ENCODE data around the gene RHD.
"Not testable (repeated sequence)": the region's sequence is repeated elsewhere in the genome, so short reads cannot be mapped to it uniquely, and the experiment has no call there.

RHD gene

GRCh38 chr1:25278358-25278757, 6.0 kb downstream of the RHD start:
- H3K9me3 Mint-ChIP-seq, result not testable (repeated sequence)

GRCh38 chr1:25278790-25279189, 6.5 kb downstream of the RHD start:
- not testable (repeated sequence) for H3K9me3 Mint-ChIP-seq; H3K4me3 Mint-ChIP-seq; DNase-seq (ENCODE audit: low spot score in 2 of 2); ATAC-seq; H3K27ac Mint-ChIP-seq; H3K4me1 Mint-ChIP-seq; H3K36me3 Mint-ChIP-seq

More at GRCh38 chr1:25278358-25278757, 6.0 kb downstream of the RHD start:
- H3K4me1 Mint-ChIP-seq; H3K4me3 Mint-ChIP-seq; H3K27ac Mint-ChIP-seq; ATAC-seq; H3K36me3 Mint-ChIP-seq; DNase-seq (ENCODE audit: low spot score in 2 of 2): not testable (repeated sequence)

- not testable (repeated sequence) for H3K36me3 Mint-ChIP-seq; H3K4me1 Mint-ChIP-seq; H3K9me3 Mint-ChIP-seq; H3K4me3 Mint-ChIP-seq; H3K27ac Mint-ChIP-seq; ATAC-seq; DNase-seq (ENCODE audit: low spot score in 2 of 2)
Measured at GRCh38 chr1:25279693-25280111, 7.4 kb downstream of the RHD start.

GRCh38 chr1:25285862-25286261, 13.6 kb downstream of the RHD start:
- H3K36me3 Mint-ChIP-seq; H3K9me3 Mint-ChIP-seq; H3K27ac Mint-ChIP-seq; ATAC-seq; DNase-seq (ENCODE audit: low spot score in 2 of 2); H3K4me1 Mint-ChIP-seq; H3K4me3 Mint-ChIP-seq: not testable (repeated sequence)

GRCh38 chr1:25287164-25287563, 14.9 kb downstream of the RHD start:
- not testable (repeated sequence) for H3K27ac Mint-ChIP-seq; H3K4me3 Mint-ChIP-seq; DNase-seq (ENCODE audit: low spot score in 2 of 2); H3K4me1 Mint-ChIP-seq; H3K36me3 Mint-ChIP-seq; H3K9me3 Mint-ChIP-seq
- ATAC-seq, result peak; percentile 65

DNA sequence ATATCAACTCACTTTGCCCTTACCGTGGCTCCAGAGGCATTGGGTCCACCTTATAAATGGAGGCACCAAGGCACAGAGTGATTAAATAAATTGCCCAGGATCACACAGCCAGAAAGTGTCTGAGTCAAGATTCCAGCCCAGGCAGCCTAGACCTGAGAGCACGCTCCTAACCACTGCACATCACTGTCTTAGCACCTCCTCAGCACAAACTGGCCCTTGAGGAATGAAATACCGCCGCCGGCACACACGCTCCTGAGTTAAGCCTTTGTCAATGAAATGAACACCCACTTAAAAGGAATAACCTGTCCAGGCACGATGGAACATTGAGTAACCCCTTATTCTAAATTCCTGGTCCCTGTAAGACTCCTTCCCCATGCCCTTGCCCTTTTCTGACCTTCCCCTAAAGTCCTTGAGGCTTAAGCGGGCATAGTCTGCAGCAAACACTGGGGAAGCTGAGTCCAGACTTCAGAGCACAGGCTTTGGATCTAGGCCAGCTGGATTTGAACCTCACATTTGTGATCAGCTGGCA, 16.3 kb downstream of the RHD start:
- H3K4me3 Mint-ChIP-seq; ATAC-seq; H3K4me1 Mint-ChIP-seq; H3K27ac Mint-ChIP-seq; H3K36me3 Mint-ChIP-seq; DNase-seq (ENCODE audit: low spot score in 2 of 2); H3K9me3 Mint-ChIP-seq: not testable (repeated sequence)

- H3K4me1 Mint-ChIP-seq; H3K27ac Mint-ChIP-seq; H3K4me3 Mint-ChIP-seq; H3K36me3 Mint-ChIP-seq; DNase-seq (ENCODE audit: low spot score in 2 of 2); H3K9me3 Mint-ChIP-seq: not testable (repeated sequence)
- peak; percentile 74 for ATAC-seq
Measured at GRCh38 chr1:25290043-25290442, 17.7 kb downstream of the RHD start.

DNA sequence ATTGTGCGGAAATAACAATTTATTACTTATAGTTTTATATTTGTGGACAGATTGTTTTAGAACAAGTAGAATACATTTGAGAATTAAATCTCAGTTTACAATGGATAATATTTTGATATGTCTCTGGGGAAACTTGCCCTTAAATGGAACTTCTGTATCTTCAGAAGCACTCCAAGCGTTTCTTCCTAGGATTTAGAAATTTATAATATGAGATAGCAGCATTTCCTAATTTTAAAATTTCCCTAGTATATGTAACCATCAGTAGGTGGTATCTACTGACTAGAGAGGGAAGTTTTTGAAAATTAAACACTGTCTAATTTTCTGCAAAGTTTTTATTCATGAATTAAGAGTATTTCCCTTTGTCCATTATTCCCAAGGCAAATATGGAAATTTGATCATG, 21.1 kb downstream of the RHD start:
- DNase-seq (ENCODE audit: low spot score in 2 of 2); H3K36me3 Mint-ChIP-seq; H3K9me3 Mint-ChIP-seq; H3K4me3 Mint-ChIP-seq; ATAC-seq; H3K4me1 Mint-ChIP-seq; H3K27ac Mint-ChIP-seq: not testable (repeated sequence)

- not testable (repeated sequence) for H3K36me3 Mint-ChIP-seq; ATAC-seq; H3K4me1 Mint-ChIP-seq; H3K4me3 Mint-ChIP-seq; H3K27ac Mint-ChIP-seq; H3K9me3 Mint-ChIP-seq; DNase-seq (ENCODE audit: low spot score in 2 of 2)
Measured at GRCh38 chr1:25294889-25295826, 22.8 kb downstream of the RHD start.

DNA sequence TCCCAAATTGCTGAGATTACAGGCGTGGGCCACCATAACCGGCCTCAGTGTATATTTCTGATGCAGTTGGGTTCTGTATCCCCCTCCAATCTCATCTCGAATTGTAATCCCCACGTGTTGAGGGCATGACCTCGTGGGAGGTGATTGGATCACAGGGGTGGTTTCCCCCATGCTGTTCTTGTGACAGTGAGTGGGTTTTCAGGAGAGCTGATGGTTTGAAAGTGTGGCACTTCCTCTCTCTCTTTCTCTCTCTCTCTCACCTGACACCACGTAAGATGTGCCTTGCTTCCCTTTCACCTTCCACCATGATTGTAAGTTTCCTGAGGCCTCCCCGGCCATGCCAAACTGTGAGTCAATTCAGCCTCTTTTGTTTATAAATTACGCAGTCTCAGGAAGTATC, 24.2 kb downstream of the RHD start:
- ATAC-seq; H3K4me1 Mint-ChIP-seq; H3K27ac Mint-ChIP-seq; DNase-seq (ENCODE audit: low spot score in 2 of 2); H3K4me3 Mint-ChIP-seq; H3K36me3 Mint-ChIP-seq; H3K9me3 Mint-ChIP-seq: not testable (repeated sequence)

GRCh38 chr1:25300729-25301128, 28.4 kb downstream of the RHD start:
- not testable (repeated sequence) for H3K4me1 Mint-ChIP-seq; H3K27ac Mint-ChIP-seq; DNase-seq (ENCODE audit: low spot score in 2 of 2); H3K4me3 Mint-ChIP-seq; ATAC-seq; H3K9me3 Mint-ChIP-seq
- H3K36me3 Mint-ChIP-seq, result peaks cover 11% of the 10 kb centered on the region

DNA sequence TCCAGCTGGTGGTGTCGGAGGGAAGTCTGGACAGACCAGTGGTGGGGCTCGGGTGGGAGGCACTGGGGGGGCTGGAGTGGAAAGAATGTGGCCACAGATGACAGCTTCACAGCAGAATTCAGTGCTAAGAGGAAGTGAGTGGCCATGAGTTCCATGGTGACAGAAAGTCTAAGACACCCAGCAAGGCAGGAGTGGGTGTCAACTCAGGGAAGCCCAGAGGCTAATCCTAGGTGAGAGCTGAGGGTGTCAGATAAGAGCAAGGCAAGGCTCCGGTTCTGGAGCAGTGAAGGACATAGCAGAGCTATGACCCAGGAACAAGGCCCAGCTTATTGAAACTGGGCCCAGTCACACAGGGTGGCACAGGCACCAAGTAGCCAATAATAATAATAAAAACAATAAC, 30.0 kb downstream of the RHD start:
- not testable (repeated sequence) for H3K9me3 Mint-ChIP-seq; H3K4me1 Mint-ChIP-seq; DNase-seq (ENCODE audit: low spot score in 2 of 2); H3K27ac Mint-ChIP-seq; H3K4me3 Mint-ChIP-seq; ATAC-seq
- peaks cover 21% of the 10 kb centered on the region for H3K36me3 Mint-ChIP-seq

DNA sequence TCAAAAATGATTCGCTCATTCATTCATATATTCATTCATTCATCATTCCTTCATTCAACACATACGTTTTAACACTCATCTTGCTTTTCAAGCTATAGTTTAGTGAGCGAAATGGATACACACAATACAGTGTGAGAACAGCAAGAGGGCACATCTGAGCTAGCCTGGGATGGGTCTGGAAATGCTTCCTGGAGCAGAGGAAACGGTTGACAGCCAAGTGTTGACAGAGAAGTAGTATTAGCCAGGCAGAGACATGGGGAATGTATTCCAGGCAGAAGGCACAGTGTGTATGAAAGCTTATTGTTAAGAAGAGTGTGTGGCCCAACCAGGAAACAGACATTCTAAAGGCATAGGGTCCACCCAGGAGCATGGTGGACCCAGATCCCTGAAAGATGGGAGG, 32.6 kb downstream of the RHD start:
- H3K27ac Mint-ChIP-seq, result peak overlapping the region; percentile 44
- not testable (repeated sequence) for ATAC-seq
- H3K36me3 Mint-ChIP-seq, result peaks cover 21% of the 10 kb centered on the region

GRCh38 chr1:25308168-25308567, 35.9 kb downstream of the RHD start:
- not testable (repeated sequence) for H3K9me3 Mint-ChIP-seq; H3K27ac Mint-ChIP-seq; DNase-seq (ENCODE audit: low spot score in 2 of 2); ATAC-seq; H3K4me1 Mint-ChIP-seq; H3K4me3 Mint-ChIP-seq
- peaks cover 21% of the 10 kb centered on the region for H3K36me3 Mint-ChIP-seq

More for the DNA sequence above, 32.6 kb downstream of the RHD start:
- H3K9me3 Mint-ChIP-seq; H3K4me3 Mint-ChIP-seq; H3K4me1 Mint-ChIP-seq; DNase-seq (ENCODE audit: low spot score in 2 of 2): not testable (repeated sequence)

- H3K36me3 Mint-ChIP-seq, result peaks cover 26% of the 10 kb centered on the region
- not testable (repeated sequence) for H3K9me3 Mint-ChIP-seq; H3K4me1 Mint-ChIP-seq; H3K27ac Mint-ChIP-seq; DNase-seq (ENCODE audit: low spot score in 2 of 2); H3K4me3 Mint-ChIP-seq
- peak; percentile 55 for ATAC-seq
Measured at GRCh38 chr1:25309085-25309484, 36.8 kb downstream of the RHD start.

DNA sequence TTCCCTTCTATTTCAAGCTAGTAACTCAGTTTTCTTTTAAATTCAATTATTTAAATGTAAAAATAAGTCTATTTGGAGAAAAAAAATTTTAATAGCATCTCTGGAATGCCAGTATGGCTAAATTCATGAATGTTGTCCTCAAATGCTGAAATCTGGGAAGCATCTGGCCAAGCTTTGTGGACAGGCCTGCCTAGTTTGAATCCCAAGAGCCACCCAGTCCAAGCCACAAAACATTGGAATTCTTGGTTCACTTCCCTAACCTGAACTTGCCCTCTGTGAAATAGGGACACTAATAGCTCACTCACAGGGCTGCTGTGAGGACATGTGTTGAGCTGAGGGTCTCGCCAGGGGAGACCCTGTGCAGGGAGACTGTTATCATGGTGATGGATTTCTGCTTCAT, 37.2 kb downstream of the RHD start:
- ATAC-seq; H3K9me3 Mint-ChIP-seq; DNase-seq (ENCODE audit: low spot score in 2 of 2); H3K4me3 Mint-ChIP-seq; H3K27ac Mint-ChIP-seq; H3K4me1 Mint-ChIP-seq: not testable (repeated sequence)
- H3K36me3 Mint-ChIP-seq, result peaks cover 26% of the 10 kb centered on the region

All from stimulated activated effector memory CD8-positive, alpha-beta T cell treated with anti-CD3 and anti-CD28 coated beads, Interleukin-12 subunit alpha, Interleukin-12 subunit beta, amount 100 ng/mL, for 72 hours (primary cell).